GM23248 (cell line): ENCODE results near the gene OR5D16. TPM values are rescaled to one million over a fixed set of nuclear protein-coding genes. Genes with fewer than 3 reads are reported as not detected.
"Not testable (repeated sequence)": the region's sequence is repeated elsewhere in the genome, so short reads cannot be mapped to it uniquely, and the experiment has no call there.

Experiments
- DNase-seq: peaks from one replicate; pipeline ENCODE4 v3.0.0-alpha.2; 2015
- H2AFZ ChIP-seq: fragments of 200-600 bp; sonication (generic); 2 replicates; pipeline ENCODE4 v1.6.1; 2016; ENCODE audit warnings: antibody characterized with exemption
- H3F3A ChIP-seq: fragments of 200-600 bp; sonication (generic); 2 replicates; pipeline ENCODE4 v1.6.1; 2016; ENCODE audit warnings: mild to moderate bottlenecking, antibody characterized with exemption, mixed run types; ENCODE audit not compliant: insufficient read depth
- H3K27ac ChIP-seq: fragments of 200-600 bp; sonication (generic); 2 replicates; pipeline ENCODE4 v1.5.1; 2016; ENCODE audit warnings: mild to moderate bottlenecking
- H3K27me3 ChIP-seq: fragments of 200-600 bp; sonication (generic); replicated peaks from 2 replicates; pipeline ENCODE4 v1.6.1; 2016; ENCODE audit warnings: mild to moderate bottlenecking; ENCODE audit not compliant: insufficient read depth
- H3K36me3 ChIP-seq: fragments of 200-600 bp; sonication (generic); 2 replicates; pipeline ENCODE4 v1.6.1; 2016; ENCODE audit warnings: low read depth, mild to moderate bottlenecking
- H3K4me1 ChIP-seq: fragments of 200-600 bp; sonication (generic); 2 replicates; pipeline ENCODE4 v1.6.1; 2016; ENCODE audit warnings: mild to moderate bottlenecking; ENCODE audit not compliant: insufficient read depth
- H3K4me2 ChIP-seq: fragments of 200-600 bp; sonication (generic); one replicate; pipeline ENCODE4 v1.6.1; 2016; ENCODE audit warnings: mild to moderate bottlenecking; ENCODE audit not compliant: unreplicated experiment
- H3K4me3 ChIP-seq: fragments of 200-600 bp; sonication (generic); 2 replicates; pipeline ENCODE4 v1.5.1; 2016; ENCODE audit warnings: mild to moderate bottlenecking
- H3K79me2 ChIP-seq: fragments of 200-600 bp; sonication (generic); 2 replicates; pipeline ENCODE4 v1.6.1; 2016; ENCODE audit warnings: mild to moderate bottlenecking; ENCODE audit not compliant: insufficient read depth
- H3K9ac ChIP-seq: fragments of 200-600 bp; sonication (generic); 2 replicates; pipeline ENCODE4 v1.6.1; 2016; ENCODE audit warnings: mild to moderate bottlenecking
- H3K9me2 ChIP-seq: fragments of 200-600 bp; sonication (generic); 2 replicates; pipeline ENCODE4 v1.6.1; 2016; ENCODE audit warnings: mixed run types, mild to moderate bottlenecking, moderate library complexity; ENCODE audit not compliant: insufficient read depth
- H3K9me3 ChIP-seq: fragments of 200-600 bp; sonication (generic); one replicate; pipeline ENCODE4 v1.6.1; 2017; ENCODE audit warnings: low read depth
- H4K20me1 ChIP-seq: fragments of 200-600 bp; sonication (generic); 2 replicates; pipeline ENCODE4 v1.6.0; 2016; ENCODE audit not compliant: insufficient read depth
- WGBS, 2 experiments: methylation state at CpG; one replicate each; pipeline ENCODE4 v1.1.6; 2015 to 2017; ENCODE audit warnings: low lambda C conversion rate in 2 of 2, low coverage in 1 of 2; ENCODE audit errors: missing lambda C conversion rate in 2 of 2; 5-methylcytosine and 5-hydroxymethylcytosine counted together
- in situ Hi-C: fragments of 300-500 bp; cut with MboI; formaldehyde crosslinking; loops from 2 replicates; pipeline ENCODE4 v1.15.0; 2020
- polyA plus RNA-seq: library from polyadenylated mRNA; unstranded; fragments of >200 nt; fragmentation: Nextera tagmentation; extraction: Ambion mirVana; gene quantifications from 2 replicates; pipeline ENCODE4 v1.2.1, GENCODE V29; 2016
- small RNA-seq: library from RNA; depleted of rRNA; stranded (forward); fragments of <200 nt; gene quantifications from one replicate; pipeline ENCODE3, GENCODE V24; 2014; ENCODE audit warnings: low read depth, low replicate concordance
- total RNA-seq: library from RNA; depleted of rRNA; stranded (reverse); fragments of >200 nt; shearing (Covaris generic); gene quantifications from 2 replicates; pipeline ENCODE4 v1.2.3, GENCODE V29; 2014; rRNA removed

The OR5D16 gene
- total and polyA plus RNA-seq, 2 experiments from 2014 or later = not detected

DNA sequence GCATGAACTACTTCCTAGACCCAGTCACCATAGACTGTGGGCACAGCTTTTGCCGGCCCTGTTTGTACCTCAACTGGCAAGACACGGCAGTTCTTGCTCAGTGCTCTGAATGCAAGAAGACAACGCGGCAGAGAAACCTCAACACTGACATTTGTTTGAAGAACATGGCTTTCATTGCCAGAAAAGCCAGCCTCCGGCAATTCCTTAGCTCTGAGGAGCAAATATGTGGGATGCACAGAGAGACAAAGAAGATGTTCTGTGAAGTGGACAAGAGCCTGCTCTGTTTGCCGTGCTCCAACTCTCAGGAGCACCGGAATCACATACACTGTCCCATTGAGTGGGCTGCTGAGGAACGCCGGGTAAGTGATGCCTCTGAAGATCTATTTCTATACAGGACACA lies 46.9 kb downstream of the OR5D16 start:
- H3K9ac ChIP-seq, H3K4me2 ChIP-seq, H3K9me2 ChIP-seq, in situ Hi-C loops, H3K36me3 ChIP-seq, DNase-seq, H3K27ac ChIP-seq, H3K9me3 ChIP-seq, H3K79me2 ChIP-seq, H3K27me3 ChIP-seq, H3K4me3 ChIP-seq, H3F3A ChIP-seq, H4K20me1 ChIP-seq, H2AFZ ChIP-seq, H3K4me1 ChIP-seq: not testable (repeated sequence)
- 29 to 48% methylated on average over 9 of the region's 9 CpGs for WGBS, 2 experiments

Small RNAs within 50 kb of the gene (small RNA-seq; reads per million reads assigned to genes)
- not detected for gene AC036111.3

Other genes starting within 250 kb of the OR5D16 start
- gene OR4C11, start 231.1 kb upstream of the OR5D16 start, total RNA-seq = not detected in 2 replicates
- not detected in 2 replicates for gene OR4C11, start 231.1 kb upstream of the OR5D16 start, polyA plus RNA-seq
- not detected in 2 replicates for gene OR4P4, start 203.6 kb upstream of the OR5D16 start, total RNA-seq
- not detected in 2 replicates for gene OR4P4, start 203.6 kb upstream of the OR5D16 start, polyA plus RNA-seq
- gene OR4S2, start 190.4 kb upstream of the OR5D16 start, total RNA-seq = not detected in 2 replicates
- gene OR4S2, start 190.4 kb upstream of the OR5D16 start, polyA plus RNA-seq = not detected in 2 replicates
- not detected in 2 replicates for gene OR4C6, start 176.6 kb upstream of the OR5D16 start, total RNA-seq
- not detected in 2 replicates for gene OR4C6, start 176.6 kb upstream of the OR5D16 start, polyA plus RNA-seq
- not detected in 2 replicates for gene OR5D13, start 65.3 kb upstream of the OR5D16 start, total RNA-seq
- gene OR5D13, start 65.3 kb upstream of the OR5D16 start, polyA plus RNA-seq = not detected in 2 replicates
- gene OR5D14, start 43.2 kb upstream of the OR5D16 start, total RNA-seq = not detected in 2 replicates
- gene OR5D14, start 43.2 kb upstream of the OR5D16 start, polyA plus RNA-seq = not detected in 2 replicates
- gene OR5L1, start 27.4 kb upstream of the OR5D16 start, total RNA-seq = not detected in 2 replicates
- gene OR5L1, start 27.4 kb upstream of the OR5D16 start, polyA plus RNA-seq = not detected in 2 replicates
- not detected in 2 replicates for gene OR5D18, start 19.1 kb upstream of the OR5D16 start, total RNA-seq
- not detected in 2 replicates for gene OR5D18, start 19.1 kb upstream of the OR5D16 start, polyA plus RNA-seq
- not detected in 2 replicates for gene OR5L2, start 11.5 kb upstream of the OR5D16 start, total RNA-seq
- not detected in 2 replicates for gene OR5L2, start 11.5 kb upstream of the OR5D16 start, polyA plus RNA-seq
- not detected in 2 replicates for gene TRIM51, start 44.5 kb downstream of the OR5D16 start, total RNA-seq
- gene TRIM51, start 44.5 kb downstream of the OR5D16 start, polyA plus RNA-seq = not detected in 2 replicates
- gene OR5W2, start 75.8 kb downstream of the OR5D16 start, total RNA-seq = not detected in 2 replicates
- gene OR5W2, start 75.8 kb downstream of the OR5D16 start, polyA plus RNA-seq = not detected in 2 replicates
- gene OR5I1, start 97.6 kb downstream of the OR5D16 start, total RNA-seq = not detected in 2 replicates
- gene OR5I1, start 97.6 kb downstream of the OR5D16 start, polyA plus RNA-seq = not detected in 2 replicates
- not detected in 2 replicates for gene OR10AG1, start 131.2 kb downstream of the OR5D16 start, total RNA-seq
- gene OR10AG1, start 131.2 kb downstream of the OR5D16 start, polyA plus RNA-seq = not detected in 2 replicates
- gene OR5F1, start 155.9 kb downstream of the OR5D16 start, total RNA-seq = not detected in 2 replicates
- not detected in 2 replicates for gene OR5F1, start 155.9 kb downstream of the OR5D16 start, polyA plus RNA-seq
- not detected in 2 replicates for gene OR5AS1, start 188.9 kb downstream of the OR5D16 start, total RNA-seq
- not detected in 2 replicates for gene OR5AS1, start 188.9 kb downstream of the OR5D16 start, polyA plus RNA-seq